Natural killer cell (primary cell): ENCODE data around the gene PSMC5. TPM values are rescaled to one million over a fixed set of nuclear protein-coding genes. Genes with fewer than 3 reads are reported as not detected.
A peak's percentile ranks its signal among the peaks of the same experiment; 100 is the strongest.

Experiments
- ATAC-seq, 3 donors: fragments of 150-1000 bp in 2 of 3; fragments of 200-7000 bp in 1 of 3; cut with Tn5 transposase; 1 replicate in 1 of 3; 2 replicates in 2 of 3; pipeline ENCODE4 v1.10.0; 2021; ENCODE audit warnings: mild to moderate bottlenecking in 2 of 3, moderate library complexity in 2 of 3
- DNase-seq, 2 donors: peaks; one replicate each; pipeline versions ENCODE4 v3.0.0 to v3.0.0-alpha.2; 2013 to 2021; ENCODE audit warnings: mixed read lengths in 1 of 2
- H3K27ac ChIP-seq: one replicate; pipeline ENCODE4 v1.5.1; 2013; ENCODE audit warnings: mild to moderate bottlenecking, low read length
- H3K27me3 ChIP-seq: one replicate; pipeline ENCODE4 v1.6.1; 2013; ENCODE audit warnings: low read length; ENCODE audit not compliant: control insufficient read depth, insufficient read depth
- H3K36me3 ChIP-seq: one replicate; pipeline ENCODE4 v1.6.1; 2013; ENCODE audit warnings: low read length; ENCODE audit not compliant: control insufficient read depth, insufficient read depth
- H3K4me1 ChIP-seq: one replicate; pipeline ENCODE4 v1.6.1; 2013; ENCODE audit warnings: low read length; ENCODE audit not compliant: control insufficient read depth, insufficient read depth
- H3K4me3 ChIP-seq: one replicate; pipeline ENCODE4 v1.5.1; 2013; ENCODE audit warnings: low read length
- H3K9me3 ChIP-seq: one replicate; pipeline ENCODE4 v1.6.1; 2013; ENCODE audit warnings: low read length; ENCODE audit not compliant: control insufficient read depth, insufficient read depth
- H3K27ac Mint-ChIP-seq, 2 donors: one replicate each; pipeline ENCODE4 v1.8.0; 2022; ENCODE audit warnings: mild to moderate bottlenecking in 2 of 2, mixed read lengths in 2 of 2, moderate library complexity in 1 of 2
- H3K27me3 Mint-ChIP-seq, 2 donors: one replicate each; pipeline ENCODE4 v1.8.0; 2022; ENCODE audit warnings: low read depth in 2 of 2, mixed read lengths in 2 of 2
- H3K36me3 Mint-ChIP-seq: one replicate; pipeline ENCODE4 v1.8.0; 2022; ENCODE audit warnings: mixed read lengths
- H3K4me1 Mint-ChIP-seq, 2 donors: one replicate each; pipeline ENCODE4 v1.8.0; 2022; ENCODE audit warnings: mixed read lengths in 2 of 2
- H3K4me3 Mint-ChIP-seq: one replicate; pipeline ENCODE4 v1.8.0; 2022; ENCODE audit warnings: mild to moderate bottlenecking, moderate library complexity, mixed read lengths
- H3K9me3 Mint-ChIP-seq, 2 donors: one replicate each; pipeline ENCODE4 v1.8.0; 2022; ENCODE audit warnings: mixed read lengths in 2 of 2
- CTCF ChIP-seq: fragments of 200-600 bp; IDR thresholded peaks from one replicate; pipeline ENCODE4 v1.8.0; 2022; ENCODE audit warnings: antibody characterized with exemption
- WGBS: methylation state at CpG from one replicate; pipeline ENCODE4 v1.1.7; 2013; ENCODE audit warnings: missing lambda C conversion rate; ENCODE audit not compliant: insufficient coverage; 5-methylcytosine and 5-hydroxymethylcytosine counted together
- intact Hi-C: fragments of 100-400 bp; cut with micrococcal nuclease; formaldehyde crosslinking; loops from one replicate; pipeline ENCODE4 v1.14.2; 2022
- total RNA-seq, 4 donors: library from RNA; stranded (reverse); fragments of 120-200 nt in 1 of 4; gene quantifications; one replicate each; pipeline versions ENCODE4 v1.2.3 to v1.2.4, GENCODE V29; 2013 to 2022

The PSMC5 gene
- total RNA-seq, 3 donors from 2014 or later (not counting 1 experiment from before 2014, with no cell fraction given): 91.3 to 114 (median 100) TPM

DNA sequence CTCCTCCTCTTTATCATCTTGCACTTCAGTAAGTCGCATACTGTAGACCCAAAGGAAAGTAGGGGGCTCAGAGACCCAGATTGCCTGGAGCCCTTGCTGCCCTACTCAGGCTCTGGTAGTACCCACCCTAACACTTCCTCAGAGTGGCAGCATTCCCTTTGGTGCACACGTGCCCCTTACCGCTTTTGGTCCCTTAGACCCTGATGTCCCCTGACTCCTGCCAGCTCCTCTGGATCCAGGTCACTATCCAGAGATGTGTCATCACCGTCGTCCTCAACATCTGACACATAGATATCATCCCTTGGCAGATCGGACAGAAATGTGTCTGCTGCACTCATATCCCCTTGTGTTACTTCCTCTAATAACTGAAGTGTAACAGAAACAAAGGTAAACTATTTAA, 5.4 kb upstream of the PSMC5 start:
- Mint-ChIP-seq H3K9me3 (no peaks in the 10 kb centered on the region), H3K4me1 (peaks cover 21 to 37% of the 10 kb centered on the region in 2 donors), H3K27ac (peak overlapping the region; percentile 43 to 68), H3K4me3 (peak overlapping the region; percentile 5), H3K36me3 (peaks cover 31% of the 10 kb centered on the region), H3K27me3 (no peaks in the 10 kb centered on the region)
- peaks cover 15% of the 10 kb centered on the region for H3K4me1 ChIP-seq
- DNase-seq (no peak), ATAC-seq (no peak)
- no peaks in the 10 kb centered on the region for H3K9me3 ChIP-seq
- H3K27me3 ChIP-seq: no peaks in the 10 kb centered on the region
- intact Hi-C loops: no loop called here
- peaks cover 84% of the 10 kb centered on the region for H3K36me3 ChIP-seq
- TF ChIP-seq CTCF: no peak
- no peak overlapping the region for H3K4me3 ChIP-seq
- no peak overlapping the region for H3K27ac ChIP-seq
- WGBS: 74% methylated on average over 6 of the region's 6 CpGs

GRCh38 chr17:63822537-63822936, 4.7 kb upstream of the PSMC5 start:
- peaks cover 29 to 44% of the 10 kb centered on the region in 2 donors for H3K4me1 Mint-ChIP-seq
- H3K9me3 Mint-ChIP-seq: no peaks in the 10 kb centered on the region
- no peaks in the 10 kb centered on the region for H3K9me3 ChIP-seq
- peak overlapping the region; percentile 43 to 68 for H3K27ac Mint-ChIP-seq
- peaks cover 77% of the 10 kb centered on the region for H3K36me3 ChIP-seq
- no peaks in the 10 kb centered on the region for H3K27me3 Mint-ChIP-seq
- no peaks in the 10 kb centered on the region for H3K27me3 ChIP-seq
- DNase-seq (no peak), ATAC-seq (no peak)
- H3K27ac ChIP-seq: no peak overlapping the region
- H3K36me3 Mint-ChIP-seq: peaks cover 30% of the 10 kb centered on the region
- no peak for TF ChIP-seq CTCF
- H3K4me1 ChIP-seq: peaks cover 15% of the 10 kb centered on the region
- no peak overlapping the region for H3K4me3 ChIP-seq
- no peak overlapping the region for H3K4me3 Mint-ChIP-seq
- intact Hi-C loops: no loop called here

DNA sequence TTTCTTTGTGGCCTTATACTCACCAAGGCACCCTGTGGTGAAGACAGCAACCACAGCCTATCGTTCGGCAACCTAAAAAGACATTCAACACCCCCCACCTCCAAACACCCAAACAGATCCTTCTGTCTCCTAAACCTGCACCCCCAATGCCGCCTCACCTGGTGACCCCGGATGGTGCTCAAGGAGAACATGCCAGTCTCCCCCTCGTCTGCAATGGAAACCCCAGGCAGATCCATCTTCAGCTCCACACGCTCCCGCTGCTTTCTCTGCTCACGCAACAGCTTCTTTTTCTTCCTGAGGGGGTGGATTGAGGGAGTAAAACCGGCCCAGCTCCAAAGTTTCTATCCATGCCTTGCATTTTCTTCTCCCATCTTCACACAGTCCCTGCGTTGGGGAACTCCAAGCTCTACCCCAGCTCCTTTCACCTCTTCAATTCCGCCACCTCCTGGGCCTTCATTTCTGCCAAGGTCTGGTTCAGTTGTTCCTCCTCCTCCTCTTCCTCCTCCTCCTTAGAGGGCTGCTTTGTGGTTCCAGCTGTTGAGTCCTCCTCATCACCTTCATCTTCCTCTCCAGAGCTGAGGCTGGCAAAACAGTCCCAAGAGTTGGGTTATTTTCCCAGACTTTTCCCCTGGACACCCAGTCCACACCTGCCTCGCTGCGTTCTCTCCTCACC, 3.4 kb upstream of the PSMC5 start:
- Histone ChIP-seq H3K4me1 (peaks cover 25% of the 10 kb centered on the region), H3K27ac (no peak overlapping the region), H3K27me3 (no peaks in the 10 kb centered on the region), H3K4me3 (no peak overlapping the region), H3K9me3 (no peaks in the 10 kb centered on the region), H3K36me3 (peaks cover 64% of the 10 kb centered on the region)
- Mint-ChIP-seq H3K9me3 (no peaks in the 10 kb centered on the region), H3K36me3 (peaks cover 21% of the 10 kb centered on the region), H3K27me3 (no peaks in the 10 kb centered on the region), H3K27ac (peak overlapping the region; percentile 7 to 61), H3K4me1 (peaks cover 38 to 55% of the 10 kb centered on the region in 2 donors), H3K4me3 (no peak overlapping the region)
- 92% methylated on average over 10 of the region's 13 CpGs for WGBS
- no peak for ATAC-seq
- intact Hi-C loops: no loop called here
- no peak for DNase-seq
- TF ChIP-seq CTCF: no peak

- 89% methylated on average over 7 of the region's 9 CpGs for WGBS
- Mint-ChIP-seq H3K9me3 (no peaks in the 10 kb centered on the region), H3K27ac (peak overlapping the region; percentile 7 to 61), H3K4me1 (peaks cover 38 to 60% of the 10 kb centered on the region in 2 donors), H3K36me3 (peaks cover 15% of the 10 kb centered on the region), H3K27me3 (no peaks in the 10 kb centered on the region), H3K4me3 (no peak overlapping the region)
- no peak for TF ChIP-seq CTCF
- DNase-seq: no peak
- no peak overlapping the region for H3K27ac ChIP-seq
- intact Hi-C loops: no loop called here
- peaks cover 29% of the 10 kb centered on the region for H3K4me1 ChIP-seq
- ATAC-seq: no peak
- no peak overlapping the region for H3K4me3 ChIP-seq
- H3K27me3 ChIP-seq: no peaks in the 10 kb centered on the region
- peaks cover 62% of the 10 kb centered on the region for H3K36me3 ChIP-seq
- no peaks in the 10 kb centered on the region for H3K9me3 ChIP-seq
Observed at GRCh38 chr17:63824362-63824761, 2.9 kb upstream of the PSMC5 start.
